ENCODE data around the gene MRPS5.

Gene MRPS5

DNA sequence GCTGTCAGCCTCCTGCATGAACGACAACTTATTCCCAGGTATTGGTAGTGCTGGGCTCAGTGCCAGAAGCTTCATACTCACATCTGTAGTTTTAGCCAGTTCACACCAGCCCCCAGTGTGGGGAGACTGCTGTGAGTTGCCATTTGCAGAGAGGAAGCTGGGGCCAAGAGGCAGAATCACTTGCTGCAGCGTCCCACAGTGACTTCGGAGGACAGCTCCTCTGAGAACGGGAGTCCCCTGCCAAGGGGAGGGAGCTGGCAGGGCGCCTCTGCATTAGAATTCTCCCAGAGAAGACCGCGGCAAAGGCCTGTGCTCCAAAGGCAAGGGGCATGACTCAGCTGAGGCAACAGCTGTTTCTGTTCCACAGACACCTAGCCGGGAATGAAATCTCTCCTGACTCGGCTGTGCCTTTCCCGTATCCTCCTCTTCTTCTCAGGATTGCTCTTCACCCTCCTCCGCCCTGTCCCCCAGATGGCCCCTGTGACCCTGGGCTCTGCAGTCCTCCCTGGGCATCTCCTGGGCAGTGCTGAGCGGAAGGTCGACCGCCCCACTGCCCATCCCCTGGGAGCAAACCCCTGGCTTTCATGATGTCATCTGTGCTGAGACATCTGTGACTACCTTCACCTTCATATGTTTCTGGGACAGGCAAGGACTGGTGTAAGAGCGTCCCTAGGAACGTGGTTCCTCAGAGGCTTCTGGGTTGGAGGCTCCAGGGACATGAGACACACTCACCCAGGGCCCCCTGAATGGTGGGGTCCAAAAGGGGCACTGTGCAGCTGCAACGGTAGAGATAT is 78.1 kb downstream of the MRPS5 start:
- TF ChIP-seq, protein P1, sequence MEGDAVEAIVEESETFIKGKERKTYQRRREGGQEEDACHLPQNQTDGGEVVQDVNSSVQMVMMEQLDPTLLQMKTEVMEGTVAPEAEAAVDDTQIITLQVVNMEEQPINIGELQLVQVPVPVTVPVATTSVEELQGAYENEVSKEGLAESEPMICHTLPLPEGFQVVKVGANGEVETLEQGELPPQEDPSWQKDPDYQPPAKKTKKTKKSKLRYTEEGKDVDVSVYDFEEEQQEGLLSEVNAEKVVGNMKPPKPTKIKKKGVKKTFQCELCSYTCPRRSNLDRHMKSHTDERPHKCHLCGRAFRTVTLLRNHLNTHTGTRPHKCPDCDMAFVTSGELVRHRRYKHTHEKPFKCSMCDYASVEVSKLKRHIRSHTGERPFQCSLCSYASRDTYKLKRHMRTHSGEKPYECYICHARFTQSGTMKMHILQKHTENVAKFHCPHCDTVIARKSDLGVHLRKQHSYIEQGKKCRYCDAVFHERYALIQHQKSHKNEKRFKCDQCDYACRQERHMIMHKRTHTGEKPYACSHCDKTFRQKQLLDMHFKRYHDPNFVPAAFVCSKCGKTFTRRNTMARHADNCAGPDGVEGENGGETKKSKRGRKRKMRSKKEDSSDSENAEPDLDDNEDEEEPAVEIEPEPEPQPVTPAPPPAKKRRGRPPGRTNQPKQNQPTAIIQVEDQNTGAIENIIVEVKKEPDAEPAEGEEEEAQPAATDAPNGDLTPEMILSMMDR (IDR thresholded peaks at IDR 0.05; ENCODE audit: borderline replicate concordance, control extremely low read depth, extremely low read depth, insufficient read depth, missing control alignments) = no peak
- in situ Hi-C loops (cut with MboI; ENCODE audit: low sequenced_read_pairs, unreplicated experiment) = no loop called here
- DNase-seq (ENCODE audit: low spot score) = peak; percentile 71

DNA sequence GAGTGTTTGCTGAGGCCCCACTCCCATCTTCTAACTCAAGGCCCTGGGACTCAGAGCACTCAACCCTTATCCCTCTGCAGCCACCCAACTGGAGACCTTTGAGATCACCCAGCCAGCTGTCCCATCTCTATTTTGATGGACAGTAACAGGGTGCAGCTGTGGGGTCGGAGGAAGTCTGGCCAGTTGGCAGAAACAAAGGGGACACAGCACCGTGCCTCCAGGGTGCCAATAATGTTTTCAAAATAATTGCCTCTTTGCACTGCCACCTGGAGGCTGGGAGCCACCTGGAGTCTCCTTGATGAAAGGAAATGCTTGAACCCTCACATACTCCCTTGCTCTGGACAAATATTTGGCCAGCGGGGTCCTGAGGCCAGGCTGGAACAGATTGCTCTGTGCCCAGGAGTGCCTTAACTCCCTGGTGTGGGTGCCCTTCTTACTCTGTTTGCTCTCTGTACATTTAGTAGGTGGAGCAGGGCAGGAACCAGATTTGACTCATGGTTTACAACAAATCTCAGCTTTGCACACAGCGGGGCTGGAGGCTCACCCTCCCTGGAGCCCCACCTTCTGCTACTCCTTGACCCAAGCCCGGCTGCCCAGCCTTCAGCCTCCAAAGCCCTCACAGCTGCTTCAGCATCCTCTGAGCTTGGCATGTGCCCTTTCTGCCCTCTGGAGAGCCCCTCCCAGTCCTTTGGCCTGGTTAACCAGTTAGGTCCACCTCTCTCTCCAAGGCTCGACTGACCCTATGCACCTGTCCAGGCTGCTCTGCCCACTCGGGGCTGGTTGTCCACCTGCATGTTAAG is 78.9 kb downstream of the MRPS5 start:
- in situ Hi-C loops (cut with MboI; ENCODE audit: low sequenced_read_pairs, unreplicated experiment) = no loop called here
- TF ChIP-seq, protein P1 (IDR thresholded peaks at IDR 0.05; ENCODE audit: borderline replicate concordance, control extremely low read depth, extremely low read depth, insufficient read depth, missing control alignments) = no peak

DNA sequence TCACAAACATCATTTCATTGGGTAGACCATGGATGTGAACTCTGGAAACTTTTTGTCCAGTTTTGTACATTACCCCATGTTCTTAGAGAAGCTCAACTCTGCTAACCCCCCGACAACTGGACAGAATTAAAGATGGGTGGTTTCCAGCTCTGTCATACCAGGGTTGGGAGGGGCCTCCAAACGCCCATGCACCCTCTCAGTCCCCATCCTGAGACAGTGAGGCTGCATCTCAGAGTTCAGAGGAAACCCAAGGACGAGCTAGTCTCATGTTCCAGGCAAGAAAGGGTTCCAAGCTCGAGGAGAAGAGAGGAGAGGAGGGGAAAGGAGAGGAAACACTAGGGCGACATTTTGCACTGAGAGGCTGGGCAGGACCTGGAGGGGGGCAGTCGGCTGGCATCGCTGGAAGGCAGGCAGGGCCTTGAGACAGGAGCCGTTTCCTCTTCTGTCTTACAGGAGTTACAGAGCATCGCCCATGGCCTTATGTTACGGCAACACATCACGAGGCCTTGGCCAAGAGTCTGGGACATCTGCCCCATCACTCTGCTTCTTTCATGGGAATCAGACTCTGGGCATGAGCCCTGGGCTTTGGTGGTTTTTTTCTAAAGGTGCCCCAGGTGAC is 79.7 kb downstream of the MRPS5 start:
- TF ChIP-seq, protein P1 (IDR thresholded peaks at IDR 0.05; ENCODE audit: borderline replicate concordance, control extremely low read depth, extremely low read depth, insufficient read depth, missing control alignments) = no peak
- in situ Hi-C loops (cut with MboI; ENCODE audit: low sequenced_read_pairs, unreplicated experiment) = no loop called here
- DNase-seq (ENCODE audit: low spot score) = no peak

More for the DNA sequence above, 78.9 kb downstream of the MRPS5 start:
- no peak for DNase-seq (ENCODE audit: low spot score)

DNA sequence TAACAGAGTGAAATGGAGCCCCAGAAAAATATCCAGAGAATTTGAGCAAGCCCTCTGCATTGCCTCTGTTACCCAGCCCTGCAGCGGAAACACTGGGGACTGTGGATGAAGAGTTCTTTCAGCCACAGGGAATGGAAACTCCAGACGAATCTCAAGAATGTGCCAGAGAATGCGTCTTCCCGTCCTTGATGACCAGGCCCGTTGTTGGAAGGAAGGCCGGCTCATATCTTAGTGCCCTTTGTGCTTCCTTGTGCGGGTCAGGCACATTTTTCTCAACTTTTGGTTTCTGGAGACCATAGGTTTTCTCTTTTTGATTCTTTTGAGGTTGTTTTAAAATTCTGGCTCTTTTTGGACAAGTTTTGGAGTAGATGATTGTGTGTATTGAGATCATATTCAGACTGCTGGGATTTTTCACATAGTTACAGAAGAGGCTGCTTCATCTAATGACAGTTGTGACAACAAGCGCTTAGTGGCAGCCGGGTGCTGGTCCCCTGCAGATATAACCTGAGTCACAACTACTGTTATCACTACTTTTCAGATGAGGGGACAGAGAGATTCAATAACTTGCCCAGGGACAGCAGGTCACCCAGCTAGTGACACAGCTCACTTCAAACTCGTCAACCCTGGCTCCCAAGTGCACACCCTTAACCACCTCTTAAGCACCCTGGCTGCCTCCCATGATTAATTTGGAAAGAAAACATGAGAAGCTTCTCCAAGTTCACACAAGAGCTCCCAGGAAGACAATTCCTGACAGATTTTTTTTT is 80.4 kb downstream of the MRPS5 start:
- DNase-seq (ENCODE audit: low spot score) = no peak
- in situ Hi-C loops (cut with MboI; ENCODE audit: low sequenced_read_pairs, unreplicated experiment) = no loop called here
- TF ChIP-seq, protein P1 (IDR thresholded peaks at IDR 0.05; ENCODE audit: borderline replicate concordance, control extremely low read depth, extremely low read depth, insufficient read depth, missing control alignments) = no peak

DNA sequence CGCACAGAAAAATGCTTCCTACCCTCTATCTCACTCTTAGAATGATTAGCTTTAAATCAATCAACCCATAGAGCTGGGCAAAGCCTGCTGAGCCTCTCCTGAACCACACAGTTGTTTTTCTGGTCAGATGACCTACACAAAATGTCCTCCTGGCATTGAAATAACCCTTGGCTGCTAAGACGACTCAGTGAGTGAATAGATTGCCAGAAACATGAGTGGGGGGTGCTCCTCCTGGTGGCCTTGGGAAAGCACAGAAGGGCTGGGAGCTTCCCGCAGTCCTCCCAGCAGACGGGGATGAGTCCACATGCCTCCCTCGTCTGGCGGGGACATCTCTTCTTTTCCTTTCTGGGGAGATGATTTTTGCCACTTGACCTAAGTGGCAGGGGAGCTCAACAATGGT is 81.2 kb downstream of the MRPS5 start:
- no peak for DNase-seq (ENCODE audit: low spot score)
- TF ChIP-seq, protein P1 (IDR thresholded peaks at IDR 0.05; ENCODE audit: borderline replicate concordance, control extremely low read depth, extremely low read depth, insufficient read depth, missing control alignments) = no peak
- in situ Hi-C loops (cut with MboI; ENCODE audit: low sequenced_read_pairs, unreplicated experiment) = no loop called here

DNA sequence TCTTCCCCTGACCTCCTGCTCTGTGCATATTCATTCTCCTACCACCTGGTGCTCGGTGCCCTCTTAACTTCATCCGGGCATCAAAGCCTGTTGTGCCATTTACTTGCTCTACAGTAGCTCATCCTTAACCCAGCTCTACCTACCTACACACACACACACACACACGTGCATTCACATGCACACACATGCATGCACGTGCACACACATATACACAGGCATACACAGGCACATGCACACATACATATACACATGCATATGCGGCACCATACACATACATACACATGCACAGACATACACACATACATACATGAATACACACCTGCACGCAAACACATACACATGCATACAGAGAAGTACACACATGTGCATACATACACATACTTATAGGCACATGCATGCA is 81.6 kb downstream of the MRPS5 start:
- in situ Hi-C loops (cut with MboI; ENCODE audit: low sequenced_read_pairs, unreplicated experiment) = no loop called here
- TF ChIP-seq, protein P1 (IDR thresholded peaks at IDR 0.05; ENCODE audit: borderline replicate concordance, control extremely low read depth, extremely low read depth, insufficient read depth, missing control alignments) = no peak
- DNase-seq (ENCODE audit: low spot score) = no peak

All from GM13976 (cell line).